HFF-Myc (cell line): ENCODE data around the gene BARHL1.

Experiments used
- DNase-seq: peaks from one replicate; pipeline ENCODE4 v3.0.0-alpha.2; 2011; ENCODE audit warnings: low read depth; ENCODE audit errors: extremely low read depth
- H3K4me3 ChIP-seq: replicated peaks from 2 replicates; pipeline ENCODE4 v1.5.1; 2011; ENCODE audit warnings: low read depth, mild to moderate bottlenecking, control low read depth, low read length
- TF ChIP-seq, protein P1 (sequence below): IDR thresholded peaks from 2 replicates; pipeline ENCODE4 v1.5.1; 2012; ENCODE audit warnings: mild to moderate bottlenecking, low read depth, low read length, control low read depth; ENCODE audit errors: missing control alignments

BARHL1 gene

DNA sequence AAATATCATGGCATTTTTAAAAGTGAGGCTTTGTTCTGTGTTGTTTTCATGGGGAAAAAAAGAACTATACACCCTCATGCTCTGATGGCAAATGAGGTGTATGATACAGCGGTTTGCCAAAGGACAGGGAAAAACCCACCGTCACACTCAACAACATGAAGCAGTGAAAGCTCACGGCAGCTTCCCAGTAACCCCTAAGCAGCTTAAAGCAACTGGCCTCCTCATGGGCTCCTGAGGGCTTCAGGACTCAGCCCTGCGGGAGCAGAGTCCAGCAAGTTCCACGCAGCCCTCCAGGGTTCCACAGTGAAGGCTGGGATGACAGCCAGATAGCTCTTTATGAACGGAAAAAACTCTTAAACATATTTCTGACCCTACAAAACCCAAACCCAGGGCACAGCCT, 12.9 kb downstream of the BARHL1 start:
- DNase-seq, result no peak
- H3K4me3 ChIP-seq, result no peak overlapping the region
- TF ChIP-seq, protein P1, sequence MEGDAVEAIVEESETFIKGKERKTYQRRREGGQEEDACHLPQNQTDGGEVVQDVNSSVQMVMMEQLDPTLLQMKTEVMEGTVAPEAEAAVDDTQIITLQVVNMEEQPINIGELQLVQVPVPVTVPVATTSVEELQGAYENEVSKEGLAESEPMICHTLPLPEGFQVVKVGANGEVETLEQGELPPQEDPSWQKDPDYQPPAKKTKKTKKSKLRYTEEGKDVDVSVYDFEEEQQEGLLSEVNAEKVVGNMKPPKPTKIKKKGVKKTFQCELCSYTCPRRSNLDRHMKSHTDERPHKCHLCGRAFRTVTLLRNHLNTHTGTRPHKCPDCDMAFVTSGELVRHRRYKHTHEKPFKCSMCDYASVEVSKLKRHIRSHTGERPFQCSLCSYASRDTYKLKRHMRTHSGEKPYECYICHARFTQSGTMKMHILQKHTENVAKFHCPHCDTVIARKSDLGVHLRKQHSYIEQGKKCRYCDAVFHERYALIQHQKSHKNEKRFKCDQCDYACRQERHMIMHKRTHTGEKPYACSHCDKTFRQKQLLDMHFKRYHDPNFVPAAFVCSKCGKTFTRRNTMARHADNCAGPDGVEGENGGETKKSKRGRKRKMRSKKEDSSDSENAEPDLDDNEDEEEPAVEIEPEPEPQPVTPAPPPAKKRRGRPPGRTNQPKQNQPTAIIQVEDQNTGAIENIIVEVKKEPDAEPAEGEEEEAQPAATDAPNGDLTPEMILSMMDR, result no peak

DNA sequence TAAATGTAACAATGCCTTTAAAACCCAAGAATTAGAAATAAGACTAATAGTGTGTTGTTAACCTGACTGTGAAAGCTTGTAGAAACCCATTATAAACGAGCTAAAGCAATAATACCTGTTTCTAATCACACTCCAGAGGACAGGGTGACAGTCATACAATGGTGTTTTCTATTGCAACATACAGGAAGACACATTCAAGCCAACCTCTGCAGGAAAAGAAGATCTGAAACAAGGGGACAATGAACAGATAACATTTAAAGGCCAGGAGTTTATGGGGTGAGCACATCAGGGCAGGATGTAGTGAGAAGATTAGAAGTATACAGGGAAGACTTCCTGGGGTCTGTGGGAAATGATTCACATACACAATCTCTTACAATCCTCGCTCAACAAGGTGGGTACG, 13.8 kb downstream of the BARHL1 start:
- no peak overlapping the region for H3K4me3 ChIP-seq
- TF ChIP-seq, protein P1, result no peak
- no peak for DNase-seq

DNA sequence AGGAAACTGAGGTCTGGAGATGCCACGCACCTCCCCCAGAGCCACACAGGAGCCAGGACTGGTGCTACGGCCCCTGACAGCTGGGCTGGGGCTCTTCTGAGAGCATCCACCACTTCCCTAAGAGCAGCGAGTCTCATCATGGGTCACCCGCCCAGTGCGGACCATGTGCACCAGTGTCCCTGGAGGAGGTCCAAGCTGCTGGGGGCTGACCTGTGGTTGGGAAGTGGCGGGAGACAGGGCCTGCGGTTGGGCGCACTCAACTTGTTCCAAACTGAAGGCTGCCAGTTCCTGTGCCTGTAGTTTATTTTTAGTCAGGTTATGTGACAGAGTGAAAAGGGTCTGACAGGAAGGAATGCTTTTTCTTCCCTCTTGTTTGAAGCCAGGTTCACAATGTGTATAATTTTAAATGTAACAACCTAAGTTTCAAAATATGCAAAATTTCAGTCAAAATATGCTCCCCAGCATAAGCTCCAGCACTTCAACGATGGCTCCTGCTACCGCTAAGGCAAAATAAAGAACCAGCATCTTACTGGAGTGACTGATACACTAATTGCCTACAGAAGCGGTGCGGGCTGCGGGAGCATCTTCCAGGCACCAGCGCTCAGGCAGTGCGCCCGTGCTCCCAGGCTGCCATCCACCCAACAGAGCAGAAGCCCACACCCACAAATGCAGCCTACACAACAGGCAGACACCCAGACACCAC, 14.8 kb downstream of the BARHL1 start:
- no peak for DNase-seq
- TF ChIP-seq, protein P1, result no peak
- no peak overlapping the region for H3K4me3 ChIP-seq

DNA sequence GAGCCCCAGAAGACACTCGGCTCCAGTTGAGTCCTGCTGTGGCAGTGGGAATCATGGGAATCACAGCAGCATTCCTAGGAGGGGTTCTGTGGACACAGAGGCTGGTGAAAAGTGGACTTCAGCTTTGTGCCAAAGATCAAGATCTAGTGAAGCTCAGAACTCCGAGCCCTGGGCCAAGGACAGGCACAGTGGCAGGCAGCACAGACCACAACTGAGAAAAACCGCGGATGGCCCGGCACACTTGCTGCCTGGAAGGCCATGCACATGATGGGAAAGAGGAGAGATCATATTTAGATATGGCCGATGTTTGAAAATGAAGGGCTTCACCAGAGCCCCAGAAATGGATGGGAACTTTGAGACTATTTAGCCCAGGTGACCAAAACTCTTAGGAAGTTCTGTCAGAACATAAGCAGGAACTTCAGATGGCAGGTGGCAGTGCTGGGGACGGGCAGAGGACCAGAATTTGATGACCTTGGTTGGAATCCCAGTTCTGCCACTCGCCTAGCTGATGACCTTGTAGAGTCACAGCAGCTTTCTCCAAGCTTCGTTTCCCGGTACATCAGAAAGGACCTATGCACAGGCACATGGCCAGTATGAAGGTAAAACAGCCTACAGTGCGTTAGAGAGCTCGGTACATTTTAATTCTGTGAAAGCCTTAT, 18.0 kb downstream of the BARHL1 start:
- DNase-seq, result no peak
- TF ChIP-seq, protein P1, result no peak
- H3K4me3 ChIP-seq, result no peak overlapping the region

DNA sequence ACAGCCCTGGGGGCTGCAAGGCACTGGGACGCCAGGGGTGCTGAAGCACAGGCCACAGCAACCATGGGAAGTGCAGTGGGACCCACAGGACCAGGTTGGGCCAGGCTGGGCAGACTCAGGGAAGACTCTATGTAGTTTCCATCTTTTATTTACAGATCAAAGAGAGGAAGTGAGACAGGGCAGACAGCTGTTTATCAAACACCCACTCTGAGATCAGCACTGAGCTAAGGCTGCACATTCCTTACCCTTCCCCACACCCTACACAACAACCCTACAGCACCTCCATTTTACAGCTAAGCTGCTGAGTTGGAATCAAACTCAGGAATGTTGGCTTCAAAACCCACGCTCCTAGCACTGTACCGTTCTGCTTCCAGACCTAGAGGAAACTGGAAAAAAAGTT, 19.8 kb downstream of the BARHL1 start:
- DNase-seq, result no peak
- no peak overlapping the region for H3K4me3 ChIP-seq
- TF ChIP-seq, protein P1, result no peak

DNA sequence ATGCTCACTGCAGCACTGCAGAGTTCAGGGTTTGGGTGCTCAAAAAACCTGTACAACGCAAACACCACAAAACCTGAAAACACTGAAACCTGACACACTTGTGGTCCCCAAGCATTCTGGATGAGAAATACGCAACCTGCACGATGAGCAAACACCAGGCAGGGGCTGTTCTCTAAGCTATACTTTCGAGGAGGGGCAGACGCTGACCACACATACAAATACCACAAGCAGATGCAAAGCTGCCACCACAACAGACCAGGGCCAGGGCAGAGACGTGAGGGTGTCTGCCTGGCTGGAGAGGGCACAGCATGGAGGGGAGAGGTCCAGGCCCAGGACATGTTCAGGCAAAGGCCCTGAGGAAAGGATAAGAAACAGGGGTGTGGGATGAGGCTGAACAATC, 23.0 kb downstream of the BARHL1 start:
- TF ChIP-seq, protein P1, result no peak
- no peak for DNase-seq
- no peak overlapping the region for H3K4me3 ChIP-seq
